Fibroblast of skin of left biceps (primary cell): ENCODE results near the gene EIF4E3.

ENCODE experiments used
- DNase-seq, 2 experiments: peaks; one replicate each; pipeline ENCODE4 v3.0.0-alpha.2; 2013; ENCODE audit warnings: low read depth in 2 of 2

EIF4E3 gene

GRCh38 chr3:71690341-71690841, 34.8 kb downstream of the EIF4E3 start:
- DNase-seq = no peak

DNA sequence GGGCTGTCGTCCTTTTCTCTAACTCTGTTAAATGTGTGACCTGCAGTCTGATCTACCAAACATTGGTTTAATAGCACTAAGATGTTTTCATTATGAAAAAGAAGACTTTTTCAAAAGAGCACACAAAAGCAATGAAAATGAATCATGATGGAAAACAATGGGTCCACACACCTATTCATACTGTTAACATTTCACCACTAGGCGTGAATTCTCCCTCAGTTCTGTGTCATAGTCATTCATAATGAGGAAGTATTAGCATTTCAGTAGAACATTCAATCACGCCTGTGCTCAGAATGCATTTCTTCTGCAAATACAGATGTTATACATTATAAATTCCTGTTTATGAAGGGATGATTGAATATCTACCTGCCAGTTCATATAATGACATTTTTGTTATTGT, 35.9 kb downstream of the EIF4E3 start:
- no peak for DNase-seq

- DNase-seq = no peak
These were observed 37.1 kb downstream of the EIF4E3 start for GRCh38 chr3:71688121-71688520.

DNA sequence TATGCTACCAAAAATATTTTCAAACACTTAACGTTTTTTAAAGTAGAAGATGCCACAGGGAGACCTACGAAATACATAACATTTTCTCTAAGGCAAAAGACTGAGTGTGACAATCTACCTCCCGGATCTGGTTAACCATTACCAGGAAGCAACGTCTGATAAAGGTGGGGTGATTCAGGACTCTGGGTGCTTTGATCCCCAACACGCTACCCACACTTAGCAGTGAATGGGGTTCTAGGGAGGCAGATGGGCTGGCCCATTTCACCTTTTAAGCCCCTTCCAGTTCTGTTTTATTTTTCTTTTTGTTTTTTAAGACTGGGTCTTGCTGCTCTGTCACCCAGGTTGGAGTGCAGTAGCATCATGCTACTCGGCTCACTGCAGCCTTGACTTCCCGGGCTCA, 39.5 kb downstream of the EIF4E3 start:
- no peak for DNase-seq

DNA sequence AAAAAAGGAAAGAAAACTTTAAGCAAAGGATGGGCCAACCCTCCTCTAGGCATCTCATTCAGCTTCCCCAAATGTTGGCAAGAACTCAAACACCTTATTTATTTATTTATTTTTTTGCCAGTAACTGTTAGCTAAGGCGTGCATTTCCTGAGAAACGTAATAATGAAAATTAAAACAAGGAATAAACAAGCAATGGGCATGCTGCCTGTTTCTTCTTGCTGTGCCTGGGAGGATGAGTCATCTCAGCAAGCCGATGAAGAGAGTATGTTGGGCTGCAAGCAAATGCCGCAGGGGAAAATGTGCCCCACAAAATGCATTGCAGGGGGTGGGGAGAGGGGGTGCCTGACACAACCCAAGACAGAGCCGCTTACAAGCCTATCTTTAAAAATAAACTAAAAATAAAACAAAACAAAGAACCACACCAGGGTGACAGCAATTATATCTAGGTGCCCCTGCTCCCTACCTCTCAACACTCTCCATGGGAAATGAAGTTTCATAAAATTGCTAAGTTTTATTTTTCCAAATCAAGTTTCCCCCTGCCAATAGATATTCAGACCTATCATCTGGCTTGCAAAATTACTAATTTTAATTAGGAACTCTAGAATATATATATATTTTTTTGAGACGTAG, 40.3 kb downstream of the EIF4E3 start:
- peak in 1 of 2 experiments; percentile 56 for DNase-seq

DNA sequence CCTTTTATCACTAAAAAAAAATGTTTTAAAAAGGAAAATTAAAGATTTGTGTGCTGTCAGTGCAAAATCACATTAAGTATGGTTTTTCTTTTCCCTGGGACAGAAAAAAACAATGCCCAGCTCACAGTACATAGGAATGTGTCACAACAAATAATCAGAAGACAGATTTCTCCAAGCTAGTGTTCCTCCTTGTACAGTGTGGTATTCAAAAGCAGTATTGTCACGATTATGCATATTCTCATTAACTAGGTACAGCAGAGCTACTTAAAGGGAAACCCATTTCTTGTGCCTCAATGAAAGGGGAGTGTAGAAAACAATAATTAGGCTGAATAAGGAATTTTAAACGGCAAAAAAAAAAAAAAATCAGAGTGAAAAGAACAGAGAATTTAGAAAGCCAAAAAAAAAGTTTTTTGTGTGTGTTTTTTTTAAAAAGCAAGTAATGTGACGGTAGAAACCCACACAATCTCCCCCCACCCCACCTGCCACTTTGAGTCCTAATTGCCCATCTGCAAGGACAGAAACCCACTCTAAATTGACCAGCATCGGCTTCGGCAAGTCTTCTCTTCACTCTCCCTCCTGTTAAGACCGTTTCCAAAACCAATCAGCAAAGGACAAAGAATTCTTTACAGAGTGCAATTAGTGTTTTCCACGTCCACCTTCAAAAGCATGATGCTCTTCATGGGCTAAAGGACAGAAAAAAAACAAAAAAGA, 41.0 kb downstream of the EIF4E3 start:
- no peak for DNase-seq

GRCh38 chr3:71681224-71681668, 44.0 kb downstream of the EIF4E3 start:
- no peak for DNase-seq

- no peak for DNase-seq
These were observed 44.6 kb downstream of the EIF4E3 start for GRCh38 chr3:71680603-71681002.

GRCh38 chr3:71676931-71677330, 48.3 kb downstream of the EIF4E3 start:
- no peak for DNase-seq

DNA sequence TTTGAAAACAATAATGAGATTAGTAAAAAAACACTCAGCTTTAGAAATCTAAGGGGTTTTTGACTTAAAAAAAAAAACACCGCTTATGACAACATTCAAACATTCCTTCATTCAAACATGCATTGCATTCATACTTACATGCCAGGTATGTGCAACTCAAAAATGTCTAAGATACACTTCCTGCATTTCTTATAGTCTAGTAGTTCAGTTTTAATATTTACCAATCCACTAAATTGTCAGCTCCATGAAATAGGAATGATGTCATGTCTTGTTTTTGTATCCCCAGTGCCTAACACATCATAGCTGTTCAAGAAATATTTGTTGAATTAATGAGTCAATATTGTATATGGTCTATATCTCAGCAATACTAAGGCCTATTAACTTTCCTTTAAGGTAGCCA, 51.7 kb downstream of the EIF4E3 start:
- DNase-seq = no peak

DNA sequence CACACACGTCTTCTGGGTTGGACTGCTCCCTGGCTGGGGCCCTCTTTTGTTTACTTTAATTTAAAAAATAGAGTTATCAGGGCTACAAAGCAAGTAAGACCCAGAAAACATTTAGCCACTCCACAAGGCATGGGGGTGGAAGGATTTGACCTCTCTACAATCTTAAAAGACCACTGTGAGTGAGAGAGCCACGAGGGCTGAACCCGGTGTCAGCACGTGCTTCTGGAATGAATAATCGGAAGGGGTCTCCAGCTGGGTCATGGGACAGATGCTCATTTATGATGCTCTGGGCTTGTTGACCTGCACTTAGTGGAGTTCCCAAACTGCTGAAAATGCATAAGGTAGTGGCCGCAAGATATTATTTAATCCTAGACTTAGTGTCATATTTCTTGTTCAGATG, 52.4 kb downstream of the EIF4E3 start:
- no peak for DNase-seq

DNA sequence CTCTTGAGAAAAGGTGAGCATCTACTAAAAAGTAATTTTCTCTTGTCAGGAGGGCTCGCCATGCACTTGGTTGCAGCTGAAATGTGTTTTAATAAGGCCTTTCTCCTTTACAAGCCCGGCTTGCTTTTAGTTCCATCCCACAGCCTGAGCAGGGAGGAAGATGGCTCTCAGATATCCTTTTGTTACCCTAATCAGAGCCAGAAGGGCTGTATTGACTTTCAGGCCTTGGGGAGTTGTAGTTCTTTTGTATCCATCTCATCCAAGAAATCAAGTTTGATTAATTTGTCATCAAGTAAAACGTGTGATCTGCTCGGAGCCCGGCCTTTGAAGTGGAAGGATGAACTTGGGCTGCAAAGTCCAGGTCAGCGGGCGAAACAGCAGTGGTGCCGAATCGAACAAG, 52.9 kb downstream of the EIF4E3 start:
- no peak for DNase-seq

DNA sequence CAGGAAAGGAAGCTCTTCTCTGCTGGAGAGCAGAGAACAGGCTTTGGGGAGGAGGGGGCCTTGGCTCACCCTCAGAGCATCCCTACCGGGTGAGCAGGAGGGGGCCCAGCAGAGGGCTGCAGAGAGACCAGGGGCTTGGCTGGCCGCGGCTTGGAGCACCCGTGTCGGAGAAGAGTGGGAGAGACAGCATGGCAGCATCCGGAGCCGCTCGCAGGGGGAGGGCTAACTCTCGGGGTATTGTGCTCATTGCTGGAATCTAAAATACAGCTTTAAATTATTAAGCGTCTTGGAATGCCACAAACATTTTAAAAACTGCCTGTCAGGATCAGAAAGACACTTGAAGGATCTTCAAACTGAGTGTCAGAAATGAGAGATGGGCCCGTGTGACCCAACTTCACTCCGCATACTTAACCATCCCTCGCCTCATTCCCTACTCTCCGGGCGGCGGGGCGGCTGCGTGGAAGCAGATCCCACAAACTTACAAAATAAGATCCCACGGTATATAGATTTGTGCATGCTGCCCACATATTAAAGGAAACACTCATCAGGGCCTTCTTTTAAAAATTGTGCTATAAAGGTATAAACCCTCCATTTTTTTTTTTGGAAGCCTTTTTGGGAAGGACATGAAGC, 53.9 kb downstream of the EIF4E3 start:
- DNase-seq = no peak

GRCh38 chr3:71662568-71662967, 62.6 kb downstream of the EIF4E3 start:
- no peak for DNase-seq

- no peak for DNase-seq
These were observed 63.1 kb downstream of the EIF4E3 start for GRCh38 chr3:71662056-71662455.

DNA sequence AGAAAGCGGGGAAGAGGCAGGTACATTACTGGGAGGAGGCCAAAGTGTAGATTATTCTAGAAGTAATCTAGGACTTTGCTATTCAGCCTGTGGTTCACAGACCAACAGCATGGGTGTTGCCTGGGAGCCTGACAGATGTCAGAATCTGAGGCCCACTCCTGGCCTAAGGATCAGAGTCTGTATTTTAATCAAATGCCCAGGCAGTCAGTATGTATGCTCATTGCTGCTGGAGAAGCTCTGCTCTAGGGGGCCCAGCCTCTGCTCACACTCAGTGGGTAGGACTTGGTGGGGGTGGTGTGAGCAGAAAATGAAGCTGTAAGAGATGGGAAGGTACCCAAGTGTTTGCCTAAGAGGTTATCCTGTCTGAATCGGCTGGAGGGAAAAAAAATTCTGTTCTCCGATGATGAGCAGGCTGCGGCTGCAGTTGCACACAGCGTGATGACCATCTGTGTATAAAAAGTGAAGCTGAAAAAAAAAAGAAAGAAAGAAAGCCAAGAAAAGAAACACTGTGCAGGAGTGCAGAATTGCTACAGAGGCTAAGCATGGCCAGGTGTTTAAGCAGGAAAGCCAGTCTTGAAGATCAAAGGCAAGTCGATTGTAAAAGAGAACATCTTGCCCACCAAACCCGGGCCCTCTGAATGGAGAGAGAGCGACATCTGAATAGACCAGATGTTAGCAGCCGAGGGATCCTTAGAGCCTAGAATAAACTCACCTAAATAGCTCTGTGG, 65.2 kb downstream of the EIF4E3 start:
- DNase-seq = no peak

DNA sequence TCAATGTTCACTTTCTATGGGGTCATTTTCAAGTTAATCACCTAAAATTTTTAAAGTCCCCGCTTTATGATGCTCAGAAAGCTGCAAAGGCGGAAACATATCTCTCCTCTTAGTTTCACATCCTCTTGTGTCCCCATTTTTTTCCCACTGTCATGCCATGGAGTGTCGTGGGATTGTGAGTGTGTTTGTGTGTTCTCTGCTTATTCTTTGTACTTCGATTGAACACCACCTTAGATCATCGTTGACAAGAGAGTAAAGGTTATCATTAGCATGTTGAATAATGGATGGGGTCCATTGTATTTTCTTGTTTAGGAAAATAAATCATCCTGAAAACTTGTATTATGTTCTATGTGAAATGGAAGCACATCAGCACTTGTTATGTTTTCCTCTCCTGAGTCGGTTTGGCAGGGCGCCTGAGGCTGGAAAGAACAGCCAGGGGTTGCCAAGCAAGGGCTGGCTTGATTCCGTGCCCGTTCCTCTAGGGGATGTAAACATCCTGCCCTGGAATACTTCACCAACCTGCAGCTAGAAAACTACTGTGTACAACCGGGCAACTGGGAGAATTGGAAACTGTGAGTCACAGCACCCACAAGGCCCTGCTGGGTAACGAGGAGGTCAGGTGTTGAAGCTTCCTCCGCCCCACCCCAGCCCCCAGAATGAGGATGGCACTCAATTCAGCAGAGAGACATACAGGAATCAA, 67.2 kb downstream of the EIF4E3 start:
- DNase-seq = no peak

DNA sequence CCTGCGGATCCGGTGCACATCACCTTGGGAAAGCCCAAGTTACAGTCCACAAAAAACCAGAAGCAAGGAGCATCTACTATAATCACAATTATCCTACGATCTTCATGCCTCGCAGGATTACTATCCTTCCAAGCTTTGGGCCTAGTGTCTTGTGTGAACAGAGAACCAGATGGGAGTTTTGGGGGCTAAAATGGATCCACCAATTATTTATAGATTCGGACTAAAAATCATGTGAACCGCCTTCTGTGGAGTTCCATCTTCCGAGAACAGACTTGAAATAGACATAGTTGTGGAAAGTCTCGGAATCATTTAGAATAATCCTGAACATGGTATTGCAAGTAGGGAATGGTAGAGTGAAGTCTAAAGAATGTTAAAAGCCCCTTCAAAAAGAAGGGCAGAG, 70.1 kb downstream of the EIF4E3 start:
- DNase-seq = no peak

DNA sequence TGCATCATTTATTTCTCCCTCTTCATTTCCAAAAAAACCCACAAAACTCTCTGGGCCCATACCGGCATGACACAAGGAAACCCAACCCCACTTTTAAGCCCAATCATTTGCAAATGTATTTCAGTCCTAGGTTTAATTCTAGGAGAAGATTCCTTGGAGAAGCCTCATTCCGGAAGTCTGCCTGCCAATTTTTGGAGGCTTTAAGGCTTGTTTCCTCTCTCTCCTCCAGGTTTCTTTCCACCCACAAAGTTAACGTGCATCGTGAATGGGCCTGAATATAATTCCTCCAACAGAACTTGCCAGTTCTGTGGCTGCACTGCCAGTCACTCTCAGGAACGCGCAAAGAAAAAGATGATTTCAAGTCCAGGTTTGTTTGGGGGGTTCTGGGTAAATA, 71.8 kb downstream of the EIF4E3 start:
- no peak for DNase-seq

GRCh38 chr3:71652781-71653413, 72.3 kb downstream of the EIF4E3 start:
- DNase-seq = no peak

DNA sequence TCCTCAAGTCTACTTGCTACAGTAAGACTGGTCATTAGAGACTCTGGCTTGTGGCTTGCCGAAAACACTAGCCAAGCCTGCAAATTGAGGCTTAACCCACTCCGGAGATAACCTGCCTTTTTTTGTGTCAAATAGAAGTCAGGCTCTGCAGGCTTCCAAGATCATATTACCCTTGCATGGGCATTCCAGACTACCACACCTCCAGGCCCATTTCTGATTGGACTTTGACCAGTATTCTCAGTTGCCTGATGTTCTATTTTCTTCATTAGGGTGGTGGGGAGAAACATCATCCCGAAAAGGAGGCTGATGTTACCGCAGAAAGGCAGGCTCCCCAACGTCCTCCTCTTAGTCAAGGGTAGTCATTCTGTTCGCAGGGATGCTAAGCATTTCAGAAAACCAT, 73.6 kb downstream of the EIF4E3 start:
- no peak for DNase-seq
